GM18517 (cell line): ENCODE results near the gene SH3BGR.
"Not testable (repeated sequence)": the region's sequence is repeated elsewhere in the genome, so short reads cannot be mapped to it uniquely, and the experiment has no call there.

Source experiments
- ATAC-seq: cut with Tn5 transposase; IDR thresholded peaks from one replicate; pipeline ENCODE4 v1.9.1; 2021; ENCODE audit warnings: mild to moderate bottlenecking, moderate library complexity; ENCODE audit not compliant: unreplicated experiment

SH3BGR gene

GRCh38 chr21:39451332-39452206, at the start of gene SH3BGR:
Gene SH3BGR (plus strand): TSS chr21:39451970. CDS start chr21:39452097, 127 bp downstream.
- no peak for ATAC-seq

GRCh38 chr21:39406065-39406464, 45.7 kb upstream of the SH3BGR start:
- no peak for ATAC-seq

- ATAC-seq = not testable (repeated sequence)
These were observed 32.6 kb upstream of the SH3BGR start for GRCh38 chr21:39419204-39419603.

GRCh38 chr21:39422527-39423241, 29.1 kb upstream of the SH3BGR start:
- ATAC-seq = no peak

- ATAC-seq = no peak
These were observed 22.3 kb upstream of the SH3BGR start for GRCh38 chr21:39429445-39429844.

- no peak for ATAC-seq
These were observed 21.8 kb upstream of the SH3BGR start for GRCh38 chr21:39430016-39430415.

GRCh38 chr21:39430457-39430856, 21.3 kb upstream of the SH3BGR start:
- no peak for ATAC-seq

GRCh38 chr21:39430954-39431353, 20.8 kb upstream of the SH3BGR start:
- ATAC-seq = no peak

- no peak for ATAC-seq
These were observed 16.8 kb upstream of the SH3BGR start for GRCh38 chr21:39434950-39435349.

- ATAC-seq = no peak
These were observed 12.5 kb upstream of the SH3BGR start for GRCh38 chr21:39439232-39439631.

- no peak for ATAC-seq
These were observed 10.0 kb upstream of the SH3BGR start for GRCh38 chr21:39441502-39442475.

- ATAC-seq = no peak
These were observed 7.2 kb upstream of the SH3BGR start for GRCh38 chr21:39444421-39445180.

- ATAC-seq = peak; percentile 81
These were observed 6.2 kb upstream of the SH3BGR start, which contains the start of gene LCA5L for GRCh38 chr21:39445321-39446269. Gene LCA5L (minus strand): TSS chr21:39445778. CDS start chr21:39428493, 17,285 bp downstream.

- ATAC-seq = no peak
These were observed 4.5 kb upstream of the SH3BGR start for GRCh38 chr21:39447264-39447663.

GRCh38 chr21:39452207-39452969, 618 bp downstream of the SH3BGR start:
- ATAC-seq = no peak

- no peak for ATAC-seq
These were observed 1.2 kb downstream of the SH3BGR start for GRCh38 chr21:39452970-39453342.

GRCh38 chr21:39453571-39454179, 1.9 kb downstream of the SH3BGR start:
- ATAC-seq = no peak
